Lung (tissue), 16 donors: ENCODE results near the gene GABPB1. TPM values are rescaled to one million over a fixed set of nuclear protein-coding genes. Genes with fewer than 3 reads are reported as not detected.
"Not testable (repeated sequence)": the region's sequence is repeated elsewhere in the genome, so short reads cannot be mapped to it uniquely, and the experiment has no call there.

Experiments
- ATAC-seq: fragments of 200-7000 bp; cut with Tn5 transposase; one replicate; pipeline ENCODE4 v1.9.1; 2020; ENCODE audit warnings: moderate number of reproducible peaks; ENCODE audit not compliant: insufficient read depth, low FRiP score
- DNase-seq, 3 donors: peaks; one replicate each; pipeline ENCODE4 v3.0.0-alpha.2; 2013 to 2017
- H3K27ac ChIP-seq, 2 donors: one replicate each; pipeline ENCODE4 v1.5.1; 2013; ENCODE audit warnings: mild to moderate bottlenecking in 2 of 2, moderate library complexity in 2 of 2, control low read depth in 1 of 2, inconsistent platforms in 1 of 2, low read depth in 1 of 2, low read length in 1 of 2
- H3K27me3 ChIP-seq, 3 donors: one replicate each; pipeline ENCODE4 v1.5.1; 2013; ENCODE audit warnings: low read length in 2 of 3; ENCODE audit not compliant: control insufficient read depth in 3 of 3, insufficient read depth in 3 of 3
- H3K36me3 ChIP-seq, 4 donors: one replicate each; pipeline ENCODE4 v1.5.1; 2013; ENCODE audit warnings: low read length in 4 of 4, mild to moderate bottlenecking in 1 of 4, moderate library complexity in 1 of 4; ENCODE audit not compliant: control insufficient read depth in 4 of 4, insufficient read depth in 4 of 4
- H3K4me1 ChIP-seq, 5 donors: one replicate each; pipeline ENCODE4 v1.5.1; 2013; ENCODE audit warnings: low read length in 5 of 5, mild to moderate bottlenecking in 2 of 5, moderate library complexity in 1 of 5; ENCODE audit not compliant: control insufficient read depth in 5 of 5, insufficient read depth in 5 of 5
- H3K4me3 ChIP-seq: one replicate; pipeline ENCODE4 v1.5.1; 2013; ENCODE audit warnings: mild to moderate bottlenecking, control low read depth, moderate library complexity
- H3K9ac ChIP-seq, 2 donors: one replicate each; pipeline ENCODE4 v1.5.1; 2013; ENCODE audit warnings: low read length in 2 of 2, control low read depth in 1 of 2; ENCODE audit not compliant: insufficient read depth in 1 of 2
- H3K9me3 ChIP-seq, 4 donors: one replicate each; pipeline ENCODE4 v1.5.1; 2013; ENCODE audit warnings: low read length in 3 of 4, mild to moderate bottlenecking in 1 of 4, moderate library complexity in 1 of 4; ENCODE audit not compliant: control insufficient read depth in 4 of 4, insufficient read depth in 3 of 4
- CTCF ChIP-seq: IDR thresholded peaks from 2 replicates; pipeline ENCODE4 v1.5.1; 2012; ENCODE audit warnings: mild to moderate bottlenecking; ENCODE audit errors: control extremely low read depth, extremely low read depth
- WGBS, 2 donors: extraction: QIAGEN DNeasy Blood & Tissue Kit; methylation state at CpG; one replicate each; pipeline ENCODE4 v1.1.7; 2013; 5-methylcytosine and 5-hydroxymethylcytosine counted together
- long read RNA-seq, 5 donors: transcript quantifications; one replicate each; lab custom pipeline, GENCODE V29; 2026
- polyA plus RNA-seq, 2 donors: library from polyadenylated mRNA; stranded (reverse); fragments of 200-250 nt; gene quantifications; one replicate each; pipeline ENCODE4 v1.2.1, GENCODE V29; 2013
- total RNA-seq, 2 donors: library from RNA; depleted of rRNA in 1 of 2; stranded (reverse); fragments of >200 nt in 1 of 2; gene quantifications; one replicate each; pipeline ENCODE4 v1.2.1, GENCODE V29; 2014 to 2021
- donor health status: control.
- donor health status: control.
- donor health status: Bipolar disorder and iron deficiency.
- donor health status: healthy.
- donor health status: DM: yes; HTN: yes; CAD: no.

The GABPB1 gene
- total RNA-seq = 10 to 100 TPM; 14.3 to 42.8 TPM
- 10 to 100 TPM in 1 of 2 donors, 1 to 10 TPM in 1; 6.1 to 12.9 TPM for polyA plus RNA-seq
- long read RNA-seq, donor 1, full-length matches to known transcripts = 6 of 19 reads
- long read RNA-seq, donor 1, partial matches to known transcripts = 13 of 19 reads
- long read RNA-seq, donor 1, other reads (novel, unspliced or antisense) = 0 of 19 reads
- long read RNA-seq, donor 2, full-length matches to known transcripts = 2 of 2 reads
- long read RNA-seq, donor 2, partial matches to known transcripts = 0 of 2 reads
- long read RNA-seq, donor 2, other reads (novel, unspliced or antisense) = 0 of 2 reads
- long read RNA-seq, donor 3, full-length matches to known transcripts = 4 of 4 reads
- long read RNA-seq, donor 3, partial matches to known transcripts = 0 of 4 reads
- long read RNA-seq, donor 3, other reads (novel, unspliced or antisense) = 0 of 4 reads
- long read RNA-seq, donor 4, partial matches to known transcripts = 0 of 2 reads
- long read RNA-seq, donor 4, other reads (novel, unspliced or antisense) = 0 of 2 reads
- long read RNA-seq, donor 5, full-length matches to known transcripts = 7 of 7 reads
- long read RNA-seq, donor 5, partial matches to known transcripts = 0 of 7 reads
- long read RNA-seq, donor 5, other reads (novel, unspliced or antisense) = 0 of 7 reads

- 0% methylated on average over 70 of the region's 70 CpGs for WGBS, 2 donors
- DNase-seq = peak; percentile 92 to 97 (median 97)
These were observed at the start of gene GABPB1 for GRCh38 chr15:50354838-50355618. TSS of gene GABPB1 (minus strand) at chr15:50355198. CDS start at chr15:50309798, 45,400 bp downstream.

DNA sequence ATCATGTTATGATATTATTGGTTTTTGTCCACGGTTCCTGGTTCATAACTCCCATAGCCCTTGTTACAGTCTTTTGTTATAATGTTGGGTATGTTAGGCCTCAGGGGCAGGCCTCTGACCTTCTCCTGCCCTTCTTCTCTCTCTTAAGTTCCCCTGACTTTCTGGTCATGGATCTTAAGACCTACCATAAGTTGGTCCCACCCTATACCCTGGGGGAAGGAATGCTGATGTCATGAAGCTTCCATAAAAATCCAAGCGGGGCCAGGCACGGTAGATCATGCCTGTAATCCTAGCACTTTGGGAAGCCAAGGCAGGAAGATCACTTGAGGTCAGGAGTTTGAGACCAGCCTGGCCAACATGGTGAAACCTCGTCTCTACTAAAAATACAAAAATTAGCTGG lies 36.6 kb upstream of the GABPB1 start:
- not testable (repeated sequence) for H3K27me3 ChIP-seq, H3K27ac ChIP-seq, H3K9ac ChIP-seq, ATAC-seq, H3K36me3 ChIP-seq, DNase-seq, H3K9me3 ChIP-seq, H3K4me1 ChIP-seq, H3K4me3 ChIP-seq
- 91 to 96% methylated on average over 4 of the region's 4 CpGs for WGBS, 2 donors

More at GRCh38 chr15:50354838-50355618, at the start of gene GABPB1:
- Histone ChIP-seq H3K27me3 (no peaks in the 10 kb centered on the region), H3K27ac (peak within 1 kb of the TSS; percentile 100), H3K4me3 (peak within 1 kb of the TSS; percentile 99), H3K4me1 (peaks cover 7 to 39% (median 26%) of the 10 kb centered on the region in 5 donors), H3K9me3 (no peaks in the 10 kb centered on the region), H3K9ac (peak within 1 kb of the TSS; percentile 93 to 98), H3K36me3 (peaks cover 0 to 14% (median 6%) of the 10 kb centered on the region in 4 donors)
- no peak for TF ChIP-seq CTCF
- peak; percentile 86 for ATAC-seq

- TF ChIP-seq CTCF = no peak
- Histone ChIP-seq H3K36me3 (no peaks in the 10 kb centered on the region), H3K4me3 (no peak overlapping the region), H3K9ac (no peak overlapping the region), H3K27ac (no peak overlapping the region), H3K4me1 (no peaks in the 10 kb centered on the region), H3K9me3 (no peaks in the 10 kb centered on the region), H3K27me3 (no peaks in the 10 kb centered on the region)
- DNase-seq (no peak), ATAC-seq (no peak)
- 50% methylated on average over 4 of the region's 4 CpGs for WGBS, 2 donors
These were observed 35.7 kb upstream of the GABPB1 start for GRCh38 chr15:50390554-50391264.

- WGBS, 2 donors = 44 to 72% methylated on average over 5 of the region's 5 CpGs
- not testable (repeated sequence) for H3K36me3 ChIP-seq, H3K27me3 ChIP-seq, ATAC-seq, H3K9ac ChIP-seq, H3K9me3 ChIP-seq, H3K27ac ChIP-seq, H3K4me1 ChIP-seq, H3K4me3 ChIP-seq, DNase-seq
These were observed 27.4 kb upstream of the GABPB1 start for GRCh38 chr15:50382408-50382807.
